HEK293T (cell line): ENCODE results near the gene FBN1.

Experiments used
- ARNT ChIP-seq: fragments of 450-650 bp; IDR thresholded peaks from 2 replicates; pipeline ENCODE4 v1.6.1; 2017; ENCODE audit warnings: mild to moderate bottlenecking
- BHLHE40 ChIP-seq: fragments of 450-650 bp; IDR thresholded peaks from 2 replicates; pipeline ENCODE4 v1.6.1; 2016; ENCODE audit warnings: mild to moderate bottlenecking, moderate library complexity, borderline replicate concordance
- ELF4 ChIP-seq: fragments of 450-650 bp; IDR thresholded peaks from 2 replicates; pipeline ENCODE4 v1.6.1; 2017; ENCODE audit warnings: antibody characterized with exemption
- FOXA1 ChIP-seq: fragments of 450-650 bp; IDR thresholded peaks from 2 replicates; pipeline ENCODE4 v1.6.1; 2016; ENCODE audit warnings: mild to moderate bottlenecking
- FOXK2 ChIP-seq: fragments of 450-650 bp; IDR thresholded peaks from 2 replicates; pipeline ENCODE4 v1.6.1; 2016; ENCODE audit warnings: mild to moderate bottlenecking
- FOXM1 ChIP-seq: fragments of 450-650 bp; IDR thresholded peaks from 2 replicates; pipeline ENCODE4 v1.6.1; 2017; ENCODE audit warnings: mild to moderate bottlenecking, borderline replicate concordance
- HDGF ChIP-seq: fragments of 450-650 bp; IDR thresholded peaks from 2 replicates; pipeline ENCODE4 v1.6.1; 2017; ENCODE audit warnings: antibody characterized with exemption, borderline replicate concordance
- L3MBTL2 ChIP-seq: fragments of 450-650 bp; conservative IDR thresholded peaks from 2 replicates; pipeline ENCODE4 v1.6.1; 2016; ENCODE audit warnings: mild to moderate bottlenecking
- NFRKB ChIP-seq: fragments of 450-650 bp; IDR thresholded peaks from 2 replicates; pipeline ENCODE4 v1.6.1; 2016; ENCODE audit warnings: mild to moderate bottlenecking, moderate library complexity
- SP1 ChIP-seq: fragments of 450-650 bp; IDR thresholded peaks from 2 replicates; pipeline ENCODE4 v1.6.1; 2017
- SUZ12 ChIP-seq: fragments of 450-650 bp; IDR thresholded peaks from 2 replicates; pipeline ENCODE4 v1.6.1; 2016; ENCODE audit warnings: mild to moderate bottlenecking
- TARDBP ChIP-seq: fragments of 450-650 bp; IDR thresholded peaks from 2 replicates; pipeline ENCODE4 v1.6.1; 2016
- ZNF384 ChIP-seq: fragments of 450-650 bp; IDR thresholded peaks from 2 replicates; pipeline ENCODE4 v1.6.1; 2016

GRCh38 chr15:48624700-48625099 lies 20.8 kb downstream of the FBN1 start:
- TF ChIP-seq L3MBTL2 (no peak), SP1 (no peak), FOXM1 (no peak), TARDBP (no peak), FOXK2 (no peak), FOXA1 (no peak), NFRKB (no peak), ZNF384 (no peak), HDGF (no peak), BHLHE40 (no peak), SUZ12 (no peak), ELF4 (no peak), ARNT (no peak)
